Astrocyte of the cerebellum (primary cell): ENCODE data around the gene PCA3.

Source experiments
- DNase-seq: peaks from one replicate; pipeline ENCODE4 v3.0.0-alpha.2; 2011; ENCODE audit warnings: low read depth
- H3K4me3 ChIP-seq: 2 replicates; pipeline ENCODE4 v1.5.1; 2011; ENCODE audit warnings: mild to moderate bottlenecking, low read depth, low read length, moderate library complexity
- CTCF ChIP-seq: IDR thresholded peaks from 2 replicates; pipeline ENCODE4 v1.5.1; 2012; ENCODE audit warnings: low read length, low read depth, moderate library complexity, mild to moderate bottlenecking; ENCODE audit errors: missing control alignments
- in situ Hi-C: cut with HindIII; loops from 2 replicates; pipeline ENCODE4 v1.10.0; 2017; ENCODE audit warnings: low sequenced_read_pairs

The PCA3 gene

GRCh38 chr9:76725885-76726284 is 38.4 kb upstream of the PCA3 start:
- no peak overlapping the region for H3K4me3 ChIP-seq
- DNase-seq = no peak
- in situ Hi-C loops = no loop called here
- TF ChIP-seq CTCF = no peak

GRCh38 chr9:76729116-76729515 is 35.1 kb upstream of the PCA3 start:
- in situ Hi-C loops = no loop called here
- no peak for TF ChIP-seq CTCF
- DNase-seq = no peak
- H3K4me3 ChIP-seq = no peak overlapping the region

- no peak for DNase-seq
- no peak overlapping the region for H3K4me3 ChIP-seq
- no peak for TF ChIP-seq CTCF
- in situ Hi-C loops = no loop called here
Observed at GRCh38 chr9:76729980-76730737, 34.1 kb upstream of the PCA3 start.

- no peak overlapping the region for H3K4me3 ChIP-seq
- in situ Hi-C loops = no loop called here
- no peak for DNase-seq
- TF ChIP-seq CTCF = no peak
Observed at GRCh38 chr9:76730801-76731200, 33.4 kb upstream of the PCA3 start.

- no peak for TF ChIP-seq CTCF
- in situ Hi-C loops = no loop called here
- no peak for DNase-seq
Observed at GRCh38 chr9:76732341-76732958, 31.8 kb upstream of the PCA3 start.

GRCh38 chr9:76733096-76733495 is 31.1 kb upstream of the PCA3 start:
- no peak overlapping the region for H3K4me3 ChIP-seq
- in situ Hi-C loops = no loop called here
- DNase-seq = no peak
- no peak for TF ChIP-seq CTCF

More at GRCh38 chr9:76732341-76732958, 31.8 kb upstream of the PCA3 start:
- H3K4me3 ChIP-seq = no peak overlapping the region
